WTC11 (cell line): ENCODE data around the gene F11R. TPM values are rescaled to one million over a fixed set of nuclear protein-coding genes. Genes with fewer than 3 reads are reported as not detected.

ENCODE experiments used
- ATAC-seq: fragments of 200-7000 bp; cut with Tn5 transposase; 2 replicates; pipeline ENCODE4 v1.10.0; 2021; ENCODE audit warnings: mild to moderate bottlenecking, moderate library complexity
- CTCF ChIA-PET: fragments of 300-600 bp; sonication (Branson Sonifier 250); formaldehyde crosslinking; loops from one replicate; lab custom pipeline; 2021; ENCODE audit warnings: antibody characterized with exemption; lab: Charles Lee
- POLR2A ChIA-PET: fragments of 350-600 bp; sonication (Branson Sonifier 250); formaldehyde crosslinking; loops from one replicate; lab custom pipeline; 2021; ENCODE audit warnings: antibody characterized with exemption; lab: Charles Lee
- DNase-seq: peaks from one replicate; pipeline ENCODE4 v3.0.0; 2021; ENCODE audit warnings: low spot score
- H3K27ac Mint-ChIP-seq: 2 replicates; pipeline ENCODE4 v1.8.0; 2021; ENCODE audit warnings: mixed read lengths
- H3K27me3 Mint-ChIP-seq: 2 replicates; pipeline ENCODE4 v1.8.0; 2021; ENCODE audit warnings: low read depth, mild to moderate bottlenecking, moderate library complexity, mixed read lengths
- H3K36me3 Mint-ChIP-seq: 2 replicates; pipeline ENCODE4 v1.8.0; 2021; ENCODE audit warnings: mixed read lengths
- H3K4me1 Mint-ChIP-seq: 2 replicates; pipeline ENCODE4 v1.8.0; 2022; ENCODE audit warnings: mixed read lengths
- H3K4me3 Mint-ChIP-seq: 2 replicates; pipeline ENCODE4 v1.8.0; 2021; ENCODE audit warnings: mild to moderate bottlenecking, moderate library complexity, mixed read lengths
- H3K9me3 Mint-ChIP-seq: 2 replicates; pipeline ENCODE4 v1.8.0; 2021; ENCODE audit warnings: mixed read lengths
- AR ChIP-seq: fragments of 250-450 bp; sonication (Bioruptor Pico); IDR thresholded peaks from 2 replicates; pipeline ENCODE4 v1.9.0; 2021; ENCODE audit warnings: mild to moderate bottlenecking
- ATF1 ChIP-seq: sonication (generic); formaldehyde crosslinking; IDR thresholded peaks from 2 replicates; pipeline ENCODE4 v1.8.1; 2023; ENCODE audit warnings: mild to moderate bottlenecking, moderate library complexity, missing genetic modification reagents
- CREB1 ChIP-seq: sonication (generic); formaldehyde crosslinking; IDR thresholded peaks from 2 replicates; pipeline ENCODE4 v1.8.0; 2023; ENCODE audit warnings: mild to moderate bottlenecking, missing genetic modification reagents
- E2F1 ChIP-seq: sonication (generic); formaldehyde crosslinking; IDR thresholded peaks from 2 replicates; pipeline ENCODE4 v1.8.0; 2022; ENCODE audit warnings: mild to moderate bottlenecking, missing genetic modification reagents
- E2F5 ChIP-seq: sonication (generic); formaldehyde crosslinking; IDR thresholded peaks from 2 replicates; pipeline ENCODE4 v1.8.1; 2022; ENCODE audit warnings: mild to moderate bottlenecking, moderate library complexity, missing genetic modification reagents
- ETV6 ChIP-seq: sonication (generic); formaldehyde crosslinking; IDR thresholded peaks from 2 replicates; pipeline ENCODE4 v1.8.1; 2022; ENCODE audit warnings: mild to moderate bottlenecking, missing genetic modification reagents
- FOXK1 ChIP-seq: sonication (generic); formaldehyde crosslinking; IDR thresholded peaks from 2 replicates; pipeline ENCODE4 v1.8.0; 2022; ENCODE audit warnings: mild to moderate bottlenecking, moderate library complexity, missing genetic modification reagents
- GABPB1 ChIP-seq: sonication (generic); formaldehyde crosslinking; IDR thresholded peaks from 2 replicates; pipeline ENCODE4 v1.8.1; 2023; ENCODE audit warnings: mild to moderate bottlenecking, missing genetic modification reagents
- GRHL2 ChIP-seq: fragments of 250-450 bp; sonication (Bioruptor Pico); IDR thresholded peaks from 2 replicates; pipeline ENCODE4 v1.8.0; 2022; ENCODE audit warnings: mild to moderate bottlenecking, moderate library complexity; ENCODE audit not compliant: insufficient replicate concordance, severe bottlenecking
- HMGA2 ChIP-seq: fragments of 250-450 bp; sonication (Bioruptor Pico); IDR thresholded peaks from 2 replicates; pipeline ENCODE4 v1.4.0; 2021; ENCODE audit warnings: mild to moderate bottlenecking, moderate library complexity
- JUN ChIP-seq: sonication (generic); formaldehyde crosslinking; IDR thresholded peaks from 2 replicates; pipeline ENCODE4 v1.8.0; 2023; ENCODE audit warnings: mild to moderate bottlenecking, missing genetic modification reagents
- MAX ChIP-seq: sonication (generic); formaldehyde crosslinking; IDR thresholded peaks from 2 replicates; pipeline ENCODE4 v1.8.0; 2022; ENCODE audit warnings: mild to moderate bottlenecking, missing genetic modification reagents
- MYBL2 ChIP-seq: sonication (generic); formaldehyde crosslinking; IDR thresholded peaks from 2 replicates; pipeline ENCODE4 v1.8.1; 2023; ENCODE audit warnings: mild to moderate bottlenecking, moderate library complexity, missing genetic modification reagents
- NFE2L1 ChIP-seq: sonication (generic); formaldehyde crosslinking; IDR thresholded peaks from 2 replicates; pipeline ENCODE4 v1.8.1; 2023; ENCODE audit warnings: missing genetic modification reagents
- PRRX2 ChIP-seq: fragments of 250-450 bp; sonication (Bioruptor Pico); IDR thresholded peaks from 2 replicates; pipeline ENCODE4 v1.8.0; 2021; ENCODE audit warnings: mild to moderate bottlenecking
- SMAD3 ChIP-seq: sonication (generic); formaldehyde crosslinking; IDR thresholded peaks from 2 replicates; pipeline ENCODE4 v1.8.0; 2022; ENCODE audit warnings: missing genetic modification reagents, mild to moderate bottlenecking, borderline replicate concordance
- SMAD4 ChIP-seq: sonication (generic); formaldehyde crosslinking; IDR thresholded peaks from 2 replicates; pipeline ENCODE4 v1.8.0; 2022; ENCODE audit warnings: mild to moderate bottlenecking, missing genetic modification reagents
- SP1 ChIP-seq: sonication (generic); formaldehyde crosslinking; conservative IDR thresholded peaks from 2 replicates; pipeline ENCODE4 v1.8.1; 2022; ENCODE audit warnings: missing genetic modification reagents
- TP53 ChIP-seq: sonication (generic); formaldehyde crosslinking; IDR thresholded peaks from 2 replicates; pipeline ENCODE4 v1.8.1; 2023; ENCODE audit warnings: mild to moderate bottlenecking, missing genetic modification reagents
- ZBTB21 ChIP-seq: sonication (generic); formaldehyde crosslinking; IDR thresholded peaks from 2 replicates; pipeline ENCODE4 v1.8.1; 2023; ENCODE audit warnings: mild to moderate bottlenecking, missing genetic modification reagents, borderline replicate concordance
- ZNF121 ChIP-seq: sonication (generic); formaldehyde crosslinking; IDR thresholded peaks from 2 replicates; pipeline ENCODE4 v1.8.0; 2023; ENCODE audit warnings: missing genetic modification reagents
- ZNF138 ChIP-seq: sonication (generic); formaldehyde crosslinking; conservative IDR thresholded peaks from 2 replicates; pipeline ENCODE4 v1.8.1; 2022; ENCODE audit warnings: mild to moderate bottlenecking, moderate library complexity, missing genetic modification reagents
- ZNF416 ChIP-seq: fragments of 250-450 bp; sonication (Bioruptor Pico); IDR thresholded peaks from 2 replicates; pipeline ENCODE4 v1.9.0; 2021; ENCODE audit warnings: mild to moderate bottlenecking, inconsistent platforms
- total RNA-seq: library from RNA; stranded (reverse); gene quantifications from 3 replicates; pipeline ENCODE4 v1.2.3, GENCODE V29; 2021
- TF ChIP-seq, protein P1 (sequence below): fragments of 250-450 bp; sonication (Bioruptor Pico); IDR thresholded peaks from 2 replicates; pipeline ENCODE4 v1.8.0; 2021; ENCODE audit warnings: mild to moderate bottlenecking
- TF ChIP-seq, protein P2 (sequence below): sonication (generic); formaldehyde crosslinking; IDR thresholded peaks from 2 replicates; pipeline ENCODE4 v1.8.1; 2023; ENCODE audit warnings: mild to moderate bottlenecking, missing genetic modification reagents
- TF ChIP-seq, protein P3 (sequence below): sonication (generic); formaldehyde crosslinking; IDR thresholded peaks from 2 replicates; pipeline ENCODE4 v1.8.1; 2023; ENCODE audit warnings: mild to moderate bottlenecking, missing genetic modification reagents
- TF ChIP-seq, protein P4 (sequence below): sonication (generic); formaldehyde crosslinking; IDR thresholded peaks from 2 replicates; pipeline ENCODE4 v1.8.0; 2022; ENCODE audit warnings: mild to moderate bottlenecking, missing genetic modification reagents

The F11R gene
- total RNA-seq, 1 experiment from 2014 or later, result 202 TPM

DNA sequence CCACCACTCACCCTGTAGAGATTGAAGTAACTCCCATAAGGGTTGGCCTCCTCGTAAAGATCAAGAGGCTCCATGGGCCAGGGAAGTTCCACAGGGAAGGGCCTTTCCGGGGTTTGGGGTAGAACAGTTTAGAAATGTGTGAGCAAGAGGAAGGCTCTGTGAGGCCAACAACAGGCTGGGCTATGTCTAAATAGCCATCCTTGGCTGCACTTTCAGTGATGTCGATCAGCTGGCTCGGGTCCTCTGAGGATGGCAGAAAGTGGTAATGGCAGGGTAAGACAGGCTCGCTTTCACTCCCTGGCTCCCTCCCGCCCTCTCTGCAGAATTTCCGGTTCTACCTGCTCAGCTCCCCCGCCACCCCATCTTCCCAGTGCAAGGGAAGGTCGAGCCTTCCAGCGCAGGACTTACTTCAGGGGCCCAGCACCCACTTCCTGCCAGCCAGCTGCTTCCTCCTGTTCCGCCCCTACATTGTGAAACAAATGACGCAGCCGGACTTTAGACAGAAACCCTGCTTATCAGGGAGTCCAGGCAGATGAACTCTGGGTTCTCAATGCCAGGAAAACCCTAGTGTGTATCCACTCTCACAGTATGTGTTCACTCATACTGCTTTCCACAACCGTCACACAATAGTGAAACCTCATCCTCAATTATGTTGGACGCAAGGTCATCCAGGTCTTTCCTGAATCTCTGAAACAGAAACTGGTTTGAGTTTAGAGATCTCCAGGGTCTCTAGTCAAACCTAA lies 7.3 kb downstream of the F11R start:
- H3K4me1 Mint-ChIP-seq, result peaks cover 63% of the 10 kb centered on the region
- TF ChIP-seq ZNF121 (CRISPR knock-in tag), result no peak
- TF ChIP-seq, protein P1, sequence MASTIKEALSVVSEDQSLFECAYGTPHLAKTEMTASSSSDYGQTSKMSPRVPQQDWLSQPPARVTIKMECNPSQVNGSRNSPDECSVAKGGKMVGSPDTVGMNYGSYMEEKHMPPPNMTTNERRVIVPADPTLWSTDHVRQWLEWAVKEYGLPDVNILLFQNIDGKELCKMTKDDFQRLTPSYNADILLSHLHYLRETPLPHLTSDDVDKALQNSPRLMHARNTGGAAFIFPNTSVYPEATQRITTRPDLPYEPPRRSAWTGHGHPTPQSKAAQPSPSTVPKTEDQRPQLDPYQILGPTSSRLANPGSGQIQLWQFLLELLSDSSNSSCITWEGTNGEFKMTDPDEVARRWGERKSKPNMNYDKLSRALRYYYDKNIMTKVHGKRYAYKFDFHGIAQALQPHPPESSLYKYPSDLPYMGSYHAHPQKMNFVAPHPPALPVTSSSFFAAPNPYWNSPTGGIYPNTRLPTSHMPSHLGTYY (CRISPR knock-in tag), result no peak
- TF ChIP-seq SMAD3 (CRISPR knock-in tag), result no peak; the same call in 1 of the 2 replicates
- TF ChIP-seq E2F5 (CRISPR knock-in tag), result no peak
- no peak for TF ChIP-seq ZNF138
- peak; percentile 47; the same call in 1 of the 2 replicates for TF ChIP-seq SP1 (CRISPR knock-in tag)
- TF ChIP-seq GRHL2, result no peak
- TF ChIP-seq MAX (CRISPR knock-in tag), result 0 out of 2 replicates have a peak, but pooled peaks have one; percentile 26
- TF ChIP-seq ZNF416 (CRISPR knock-in tag), result no peak
- TF ChIP-seq GABPB1 (CRISPR knock-in tag), result no peak; the same call in 1 of the 2 replicates
- TF ChIP-seq, protein P2, sequence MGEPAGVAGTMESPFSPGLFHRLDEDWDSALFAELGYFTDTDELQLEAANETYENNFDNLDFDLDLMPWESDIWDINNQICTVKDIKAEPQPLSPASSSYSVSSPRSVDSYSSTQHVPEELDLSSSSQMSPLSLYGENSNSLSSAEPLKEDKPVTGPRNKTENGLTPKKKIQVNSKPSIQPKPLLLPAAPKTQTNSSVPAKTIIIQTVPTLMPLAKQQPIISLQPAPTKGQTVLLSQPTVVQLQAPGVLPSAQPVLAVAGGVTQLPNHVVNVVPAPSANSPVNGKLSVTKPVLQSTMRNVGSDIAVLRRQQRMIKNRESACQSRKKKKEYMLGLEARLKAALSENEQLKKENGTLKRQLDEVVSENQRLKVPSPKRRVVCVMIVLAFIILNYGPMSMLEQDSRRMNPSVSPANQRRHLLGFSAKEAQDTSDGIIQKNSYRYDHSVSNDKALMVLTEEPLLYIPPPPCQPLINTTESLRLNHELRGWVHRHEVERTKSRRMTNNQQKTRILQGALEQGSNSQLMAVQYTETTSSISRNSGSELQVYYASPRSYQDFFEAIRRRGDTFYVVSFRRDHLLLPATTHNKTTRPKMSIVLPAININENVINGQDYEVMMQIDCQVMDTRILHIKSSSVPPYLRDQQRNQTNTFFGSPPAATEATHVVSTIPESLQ (CRISPR knock-in tag), result no peak
- no peak for TF ChIP-seq ZBTB21 (CRISPR knock-in tag)
- TF ChIP-seq, protein P3, sequence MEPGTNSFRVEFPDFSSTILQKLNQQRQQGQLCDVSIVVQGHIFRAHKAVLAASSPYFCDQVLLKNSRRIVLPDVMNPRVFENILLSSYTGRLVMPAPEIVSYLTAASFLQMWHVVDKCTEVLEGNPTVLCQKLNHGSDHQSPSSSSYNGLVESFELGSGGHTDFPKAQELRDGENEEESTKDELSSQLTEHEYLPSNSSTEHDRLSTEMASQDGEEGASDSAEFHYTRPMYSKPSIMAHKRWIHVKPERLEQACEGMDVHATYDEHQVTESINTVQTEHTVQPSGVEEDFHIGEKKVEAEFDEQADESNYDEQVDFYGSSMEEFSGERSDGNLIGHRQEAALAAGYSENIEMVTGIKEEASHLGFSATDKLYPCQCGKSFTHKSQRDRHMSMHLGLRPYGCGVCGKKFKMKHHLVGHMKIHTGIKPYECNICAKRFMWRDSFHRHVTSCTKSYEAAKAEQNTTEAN, result 0 out of 2 replicates have a peak, but pooled peaks have one; percentile 41
- no peak for TF ChIP-seq PRRX2 (CRISPR knock-in tag)
- no peak for TF ChIP-seq HMGA2 (CRISPR knock-in tag)
- no peak for TF ChIP-seq MYBL2 (CRISPR knock-in tag)
- TF ChIP-seq E2F1 (CRISPR knock-in tag), result no peak
- no peak for TF ChIP-seq ATF1
- peak; percentile 92; the same call in 1 of the 2 replicates for TF ChIP-seq ETV6 (CRISPR knock-in tag)
- TF ChIP-seq NFE2L1 (CRISPR knock-in tag), result 0 out of 2 replicates have a peak, but pooled peaks have one; percentile 61
- TF ChIP-seq SMAD4 (CRISPR knock-in tag), result no peak
- peak; percentile 48 for TF ChIP-seq FOXK1 (CRISPR knock-in tag)
- TF ChIP-seq, protein P4, sequence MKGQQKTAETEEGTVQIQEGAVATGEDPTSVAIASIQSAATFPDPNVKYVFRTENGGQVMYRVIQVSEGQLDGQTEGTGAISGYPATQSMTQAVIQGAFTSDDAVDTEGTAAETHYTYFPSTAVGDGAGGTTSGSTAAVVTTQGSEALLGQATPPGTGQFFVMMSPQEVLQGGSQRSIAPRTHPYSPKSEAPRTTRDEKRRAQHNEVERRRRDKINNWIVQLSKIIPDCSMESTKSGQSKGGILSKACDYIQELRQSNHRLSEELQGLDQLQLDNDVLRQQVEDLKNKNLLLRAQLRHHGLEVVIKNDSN (CRISPR knock-in tag), result no peak
- no peak for TF ChIP-seq CREB1 (CRISPR knock-in tag)
- TF ChIP-seq JUN (CRISPR knock-in tag), result no peak
- TF ChIP-seq TP53 (CRISPR knock-in tag), result no peak
- TF ChIP-seq AR (CRISPR knock-in tag), result no peak

More for the DNA sequence above, 7.3 kb downstream of the F11R start:
- no peaks in the 10 kb centered on the region for H3K27me3 Mint-ChIP-seq
- H3K9me3 Mint-ChIP-seq, result no peaks in the 10 kb centered on the region
- H3K27ac Mint-ChIP-seq, result peak overlapping the region; percentile 98
- CTCF ChIA-PET, result interaction anchor here (0.8 to 1.4 kb wide), 9 partner anchors 16 to 332 kb away, joined by 3 to 11 read pairs (median 3); partner anchors contain the start of genes ITLN1 and TSTD1
- DNase-seq, result peak; percentile 79
- peak overlapping the region; percentile 57 for H3K4me3 Mint-ChIP-seq
- POLR2A ChIA-PET, result interaction anchor here (0.5 to 1.7 kb wide), 7 partner anchors 12 to 138 kb away, joined by 3 to 10 read pairs (median 6); partner anchors contain the start of genes TSTD1 and USF1
- H3K36me3 Mint-ChIP-seq, result peaks cover 13% of the 10 kb centered on the region
- ATAC-seq, result peak; percentile 93
